A549 (cell line): ENCODE measurements around the gene SLC8A1.

Experiments
- CEBPB ChIP-seq, 2 experiments: fragments of >200 bp in 1 of 2; sonication (Bioruptor Twin) in 1 of 2; formaldehyde crosslinking in 1 of 2; IDR thresholded peaks; 2 replicates each; pipeline ENCODE4 v1.6.1; 2012 to 2016
- KDM1A ChIP-seq: fragments of 200-600 bp; sonication (generic); IDR thresholded peaks from 2 replicates; pipeline ENCODE4 v1.6.1; 2016; ENCODE audit warnings: low read depth, mild to moderate bottlenecking
- MAZ ChIP-seq: fragments of 150-350 bp; IDR thresholded peaks from 2 replicates; pipeline ENCODE4 v1.6.1; 2014; ENCODE audit warnings: antibody characterized with exemption, low read depth, low read length, borderline replicate concordance
- POLR2A ChIP-seq: IDR thresholded peaks from 2 replicates; pipeline ENCODE4 v1.6.1; 2012; ENCODE audit warnings: mild to moderate bottlenecking, low read length
- RCOR1 ChIP-seq: fragments of 150-350 bp; IDR thresholded peaks from 2 replicates; pipeline ENCODE4 v1.6.1; 2014; ENCODE audit warnings: antibody characterized with exemption, low read length, low read depth
- TF ChIP-seq, protein P1 (sequence below): fragments of 200-600 bp; sonication (generic); IDR thresholded peaks from 2 replicates; pipeline ENCODE4 v1.6.1; 2016; ENCODE audit warnings: antibody characterized with exemption, mild to moderate bottlenecking, moderate library complexity

DNA sequence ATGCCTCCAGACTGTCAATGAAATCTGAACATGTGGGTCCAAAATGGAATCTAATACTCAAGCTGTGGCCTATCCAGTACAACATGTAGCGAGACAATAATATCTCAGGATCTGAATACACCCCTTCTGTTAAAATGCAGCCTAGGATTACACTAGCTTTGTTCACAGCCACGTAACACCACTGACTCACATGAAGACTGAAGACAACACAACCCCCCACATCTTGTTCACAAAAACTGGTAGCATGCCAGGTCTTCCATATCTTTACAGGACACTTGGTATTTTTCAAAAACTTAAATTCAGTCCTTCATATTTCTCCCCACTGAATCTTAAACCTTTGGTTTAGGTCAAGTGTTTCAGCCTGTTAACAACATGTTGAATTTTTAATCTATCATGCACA, 84.2 kb downstream of the SLC8A1 start:
- TF ChIP-seq MAZ (no peak), POLR2A (no peak), CEBPB (IDR thresholded peaks at IDR 0.05) (no peak), KDM1A (no peak), RCOR1 (no peak)
- TF ChIP-seq, protein P1, sequence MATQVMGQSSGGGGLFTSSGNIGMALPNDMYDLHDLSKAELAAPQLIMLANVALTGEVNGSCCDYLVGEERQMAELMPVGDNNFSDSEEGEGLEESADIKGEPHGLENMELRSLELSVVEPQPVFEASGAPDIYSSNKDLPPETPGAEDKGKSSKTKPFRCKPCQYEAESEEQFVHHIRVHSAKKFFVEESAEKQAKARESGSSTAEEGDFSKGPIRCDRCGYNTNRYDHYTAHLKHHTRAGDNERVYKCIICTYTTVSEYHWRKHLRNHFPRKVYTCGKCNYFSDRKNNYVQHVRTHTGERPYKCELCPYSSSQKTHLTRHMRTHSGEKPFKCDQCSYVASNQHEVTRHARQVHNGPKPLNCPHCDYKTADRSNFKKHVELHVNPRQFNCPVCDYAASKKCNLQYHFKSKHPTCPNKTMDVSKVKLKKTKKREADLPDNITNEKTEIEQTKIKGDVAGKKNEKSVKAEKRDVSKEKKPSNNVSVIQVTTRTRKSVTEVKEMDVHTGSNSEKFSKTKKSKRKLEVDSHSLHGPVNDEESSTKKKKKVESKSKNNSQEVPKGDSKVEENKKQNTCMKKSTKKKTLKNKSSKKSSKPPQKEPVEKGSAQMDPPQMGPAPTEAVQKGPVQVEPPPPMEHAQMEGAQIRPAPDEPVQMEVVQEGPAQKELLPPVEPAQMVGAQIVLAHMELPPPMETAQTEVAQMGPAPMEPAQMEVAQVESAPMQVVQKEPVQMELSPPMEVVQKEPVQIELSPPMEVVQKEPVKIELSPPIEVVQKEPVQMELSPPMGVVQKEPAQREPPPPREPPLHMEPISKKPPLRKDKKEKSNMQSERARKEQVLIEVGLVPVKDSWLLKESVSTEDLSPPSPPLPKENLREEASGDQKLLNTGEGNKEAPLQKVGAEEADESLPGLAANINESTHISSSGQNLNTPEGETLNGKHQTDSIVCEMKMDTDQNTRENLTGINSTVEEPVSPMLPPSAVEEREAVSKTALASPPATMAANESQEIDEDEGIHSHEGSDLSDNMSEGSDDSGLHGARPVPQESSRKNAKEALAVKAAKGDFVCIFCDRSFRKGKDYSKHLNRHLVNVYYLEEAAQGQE, result no peak
